ENCODE data around the gene ALAD.

DNA sequence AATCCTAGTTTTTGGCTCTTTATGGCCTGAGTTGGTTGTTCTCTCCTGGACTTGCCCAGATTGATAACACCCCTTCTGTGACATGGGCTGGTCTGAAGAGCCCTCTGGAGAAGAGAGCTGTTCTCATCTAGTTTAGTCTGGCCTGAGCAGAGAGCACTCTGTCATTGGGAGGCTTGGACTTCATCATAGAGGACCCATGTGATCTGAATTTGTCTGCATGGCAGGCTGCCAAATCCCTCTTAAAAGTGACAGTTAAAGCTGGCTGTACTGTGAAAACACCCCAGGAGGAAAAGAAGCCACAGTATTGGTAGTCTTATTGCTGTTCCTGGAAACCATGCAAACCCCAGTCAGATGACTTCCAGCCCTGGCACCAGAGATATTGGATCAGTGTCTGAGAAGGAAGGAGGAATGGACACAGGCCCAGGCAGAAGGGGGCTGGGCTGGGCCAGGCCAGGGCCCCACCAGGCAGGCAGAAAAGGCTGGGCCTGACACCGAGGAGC is 57.3 kb downstream of the ALAD start:
- TF ChIP-seq SUZ12 (IDR thresholded peaks at IDR 0.05), result no peak
- no peak for TF ChIP-seq ARNT (IDR thresholded peaks at IDR 0.05)
- TF ChIP-seq SP1 (IDR thresholded peaks at IDR 0.05), result no peak
- no peak for TF ChIP-seq FOXM1 (IDR thresholded peaks at IDR 0.05; ENCODE audit: borderline replicate concordance)
- no peak for TF ChIP-seq BHLHE40 (IDR thresholded peaks at IDR 0.05; ENCODE audit: borderline replicate concordance)
- no peak for TF ChIP-seq FOXK2 (IDR thresholded peaks at IDR 0.05)
